GM19438 (cell line): Measurements from ENCODE around the gene PEMT.

ENCODE experiments used
- ATAC-seq: cut with Tn5 transposase; IDR thresholded peaks from one replicate; pipeline ENCODE4 v1.9.1; 2021; ENCODE audit warnings: low read depth; ENCODE audit not compliant: unreplicated experiment

The PEMT gene

DNA sequence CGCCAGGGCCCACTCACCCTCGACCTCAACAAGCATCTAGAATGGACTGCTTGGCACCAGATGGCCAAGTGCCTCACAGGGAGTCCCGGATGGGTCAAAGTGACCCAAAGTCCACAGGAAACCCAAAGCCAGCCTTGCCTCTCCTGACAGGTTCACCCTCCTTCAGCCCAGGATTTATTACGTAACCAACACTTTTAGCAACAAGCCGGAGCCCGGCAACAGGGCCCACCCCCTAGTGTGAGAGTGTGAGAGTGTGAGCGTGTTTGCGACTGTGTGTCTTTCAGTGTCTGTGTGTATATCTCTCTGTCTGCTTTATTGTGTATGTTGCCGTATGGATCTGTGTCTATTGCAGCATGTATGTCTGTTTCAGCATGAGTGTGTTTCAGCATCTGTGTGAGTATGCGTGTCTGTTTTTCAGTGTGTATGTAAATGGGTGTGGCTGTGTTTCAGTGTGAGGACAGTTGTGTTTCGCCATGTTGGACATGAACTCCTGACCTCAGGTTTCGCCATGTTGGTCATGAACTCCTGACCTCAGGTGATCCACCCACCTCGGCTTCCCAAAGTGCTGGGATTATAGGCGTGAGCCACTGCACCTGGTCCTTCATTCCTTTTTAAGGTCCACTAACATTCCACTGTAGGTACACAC lies 13.7 kb upstream of the PEMT start:
- no peak for ATAC-seq

DNA sequence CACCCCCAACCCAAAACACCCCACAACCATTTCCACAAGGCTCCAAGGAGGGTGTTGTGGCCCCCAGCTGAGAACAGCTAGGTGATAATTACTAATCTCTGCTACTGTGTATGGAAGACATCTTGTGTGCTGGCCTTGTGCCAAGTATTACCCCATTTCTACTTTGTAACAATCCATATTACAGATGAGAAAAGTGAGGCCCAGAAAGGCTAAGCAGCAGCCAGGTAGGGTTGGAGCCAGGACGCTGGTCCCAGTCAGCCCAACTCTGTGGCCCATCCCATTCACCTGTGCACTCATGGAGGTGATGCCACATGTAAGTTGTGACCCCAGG lies 12.4 kb upstream of the PEMT start:
- ATAC-seq: no peak

DNA sequence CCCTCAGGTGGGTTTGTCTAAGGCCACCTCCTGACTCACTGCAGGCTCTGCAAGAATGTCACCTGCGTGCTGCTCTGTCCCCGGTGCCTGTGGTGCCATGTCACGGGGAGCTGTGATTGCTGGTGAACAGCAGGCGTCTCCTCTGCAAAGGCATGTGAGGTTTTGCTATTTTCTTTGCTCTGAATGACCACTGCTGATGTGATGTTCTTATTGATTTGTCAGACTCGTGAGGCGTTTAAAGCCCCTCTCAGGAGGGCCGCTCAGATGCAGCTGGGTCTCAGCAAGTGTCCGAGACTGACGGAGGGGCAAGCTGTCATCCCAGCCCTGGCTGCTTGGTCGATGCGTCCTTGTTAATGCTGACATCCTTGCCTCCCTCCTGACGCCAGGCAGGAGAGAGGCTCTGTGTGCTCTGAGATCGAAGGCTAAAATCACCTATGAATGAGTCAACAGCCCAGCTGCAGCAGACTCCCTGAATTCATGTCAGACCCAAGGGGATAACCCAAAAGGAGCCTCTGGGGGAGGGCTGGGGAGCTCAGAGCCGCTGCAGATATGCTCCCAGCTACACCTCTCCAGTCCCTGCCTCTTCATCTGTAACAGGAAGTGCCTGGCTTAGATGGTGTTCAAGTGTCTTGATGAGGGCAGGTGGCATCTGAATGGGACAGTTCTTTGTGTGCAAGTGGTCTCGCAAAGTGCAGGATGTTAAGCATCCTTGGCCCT lies 11.8 kb upstream of the PEMT start:
- ATAC-seq: no peak

DNA sequence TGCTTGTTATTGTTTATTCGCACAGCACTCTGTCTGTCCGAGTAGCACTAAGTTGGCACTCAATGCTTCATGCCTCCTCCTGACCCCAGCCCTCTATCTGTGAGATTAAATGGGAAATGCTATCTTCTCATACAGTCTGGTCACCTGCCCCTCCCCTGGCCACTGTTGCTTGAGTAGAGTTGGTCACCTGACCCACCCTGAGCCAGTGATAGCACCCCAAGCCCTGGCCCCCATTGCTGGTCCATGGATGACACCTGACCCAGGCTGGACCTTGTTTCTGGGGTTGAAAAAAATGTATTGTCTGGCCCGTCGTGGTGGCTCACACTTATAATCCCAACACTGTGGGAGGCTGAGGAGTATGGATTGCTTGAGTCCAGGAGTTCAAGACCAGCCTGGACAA lies 8.5 kb upstream of the PEMT start:
- no peak for ATAC-seq

DNA sequence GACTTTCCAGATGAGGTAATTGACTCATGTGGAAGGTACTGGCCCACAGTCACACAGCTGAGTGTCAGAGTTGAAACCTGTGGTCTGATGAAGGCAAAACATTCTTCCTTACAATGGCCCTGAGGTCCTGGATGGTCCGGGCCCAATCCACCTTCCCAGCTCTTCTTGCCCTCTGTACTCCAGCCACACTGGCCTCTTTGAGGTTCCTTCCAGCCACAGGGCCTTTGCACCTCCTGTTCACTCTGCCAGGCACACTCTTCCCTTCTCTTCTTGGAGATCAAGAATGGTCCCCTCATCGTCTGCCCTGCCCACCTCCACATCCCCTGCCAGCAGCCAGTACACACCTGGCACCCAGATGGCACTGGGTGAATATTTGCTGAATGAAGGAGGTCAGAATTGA lies 6.5 kb upstream of the PEMT start:
- ATAC-seq: no peak

DNA sequence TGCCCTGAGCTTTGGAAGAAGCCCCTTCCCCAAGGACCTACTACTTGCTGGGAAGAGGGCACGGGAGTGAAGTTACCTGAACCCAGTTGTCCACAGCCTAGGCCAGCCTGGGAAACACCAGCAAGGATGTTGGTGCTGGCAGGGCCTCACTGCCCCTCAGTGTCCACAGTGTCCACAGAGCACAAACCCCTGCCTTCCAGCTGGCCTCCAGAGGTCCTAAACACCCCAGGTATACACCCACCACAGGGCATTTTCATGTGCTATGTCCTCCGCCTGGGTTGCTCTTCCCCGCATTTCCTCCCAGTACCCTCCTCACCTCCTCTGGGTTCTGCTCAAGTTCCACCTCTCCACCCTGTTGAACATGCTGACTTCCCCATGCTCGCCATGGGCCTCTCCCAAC lies 4.2 kb upstream of the PEMT start:
- ATAC-seq: no peak

DNA sequence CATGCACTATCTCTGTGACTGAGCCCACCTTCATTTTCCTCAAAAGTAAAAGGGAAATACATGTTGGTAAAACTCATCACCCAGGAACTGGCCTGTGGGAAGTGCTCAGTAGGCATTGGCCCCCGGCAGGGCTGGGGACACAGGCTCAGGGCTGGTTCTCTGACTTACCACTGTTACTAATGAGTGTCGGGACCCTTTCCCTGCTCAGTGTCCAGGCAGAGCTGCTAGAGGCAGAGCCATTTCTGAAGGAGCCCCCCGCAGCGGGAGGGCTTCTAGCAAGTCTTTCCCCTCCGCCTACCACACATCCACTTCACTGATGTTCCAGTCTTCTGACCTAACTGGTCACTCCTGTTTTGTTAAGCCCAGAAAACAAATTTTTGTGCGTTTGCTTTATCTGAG lies 1.7 kb upstream of the PEMT start:
- ATAC-seq: no peak

DNA sequence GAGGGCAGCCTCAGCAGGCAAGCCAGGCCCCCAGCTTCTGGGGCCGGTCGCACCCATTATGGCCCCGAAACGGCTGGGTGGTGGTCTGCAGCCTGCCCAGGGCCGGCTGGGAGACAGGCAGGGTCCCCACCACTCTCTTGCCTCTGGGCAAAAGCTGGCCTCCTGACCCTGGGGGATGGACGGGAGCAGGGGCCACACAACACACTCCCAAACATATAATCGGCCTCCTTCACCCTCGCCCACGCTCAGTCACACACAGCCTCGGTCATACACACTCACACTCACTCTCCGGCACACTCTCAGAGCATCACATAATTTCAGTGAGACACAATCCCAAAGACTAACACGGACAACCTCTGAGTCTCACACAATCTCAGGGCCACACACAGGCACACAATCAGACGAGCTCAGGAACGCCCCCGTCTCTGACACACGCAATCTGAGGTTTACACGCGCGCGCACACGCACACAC lies 589 bp downstream of the PEMT start:
- ATAC-seq: no peak

DNA sequence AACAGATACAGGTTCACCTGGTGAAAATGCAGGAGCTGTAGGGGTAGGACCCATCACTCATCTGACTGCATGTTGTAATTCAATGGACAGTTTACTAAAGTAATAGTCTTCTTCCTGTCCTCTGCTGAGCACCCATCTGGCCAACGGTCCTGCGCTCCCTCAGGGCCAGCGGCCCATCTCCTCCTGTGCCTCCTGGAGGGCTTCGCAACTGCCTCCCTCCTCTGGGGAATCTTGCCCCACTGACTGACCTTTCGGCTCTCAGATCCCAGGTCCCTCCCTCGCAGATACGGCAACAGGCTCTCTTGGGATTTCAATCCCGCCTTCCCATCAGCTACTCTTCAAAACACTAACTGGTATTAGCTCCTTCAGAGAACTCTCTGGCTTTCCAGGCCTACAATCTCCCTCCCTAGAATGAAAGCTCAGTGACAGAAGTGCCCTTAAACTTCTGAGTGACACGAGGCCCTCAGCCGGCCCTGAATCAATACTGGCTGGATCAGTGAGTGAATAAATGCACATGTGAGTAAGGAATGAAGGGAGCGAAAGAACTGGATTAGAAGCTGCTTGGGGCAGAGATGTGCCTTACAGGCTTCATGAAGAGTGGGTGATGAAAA lies 1.3 kb downstream of the PEMT start:
- ATAC-seq: no peak

DNA sequence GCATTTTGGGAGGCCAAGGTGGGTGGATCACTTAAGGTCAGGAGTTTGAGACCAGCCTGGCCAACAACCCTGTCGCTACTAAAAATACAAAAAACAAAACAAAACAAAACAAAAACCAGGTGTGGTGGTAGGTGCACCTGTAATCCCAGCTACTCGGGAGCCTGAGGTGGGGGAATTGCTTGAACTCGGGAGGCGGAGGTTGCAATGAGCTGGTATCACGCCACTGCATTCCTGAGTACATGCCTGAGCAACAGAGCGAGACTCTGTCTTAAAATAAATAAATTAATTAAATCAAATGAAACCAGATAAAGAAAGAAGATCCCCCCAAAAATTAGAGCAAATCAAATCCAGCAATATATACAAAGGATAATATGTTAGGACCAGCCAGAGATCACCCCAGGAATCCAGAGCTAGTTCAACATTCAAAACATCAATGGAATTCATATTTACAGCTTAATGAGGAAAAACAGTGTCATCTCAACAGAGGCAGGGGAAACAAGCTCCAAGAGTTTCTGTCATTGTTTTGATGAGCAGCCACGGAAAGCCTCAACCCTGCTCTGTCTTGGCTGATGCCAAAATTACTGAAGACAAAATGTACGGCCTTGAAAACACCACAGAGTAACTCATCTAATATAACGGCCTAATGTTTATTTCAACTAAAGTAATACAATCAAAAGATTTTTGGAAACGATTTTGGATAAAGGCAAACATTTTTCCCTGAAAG lies 3.7 kb downstream of the PEMT start:
- ATAC-seq: no peak

DNA sequence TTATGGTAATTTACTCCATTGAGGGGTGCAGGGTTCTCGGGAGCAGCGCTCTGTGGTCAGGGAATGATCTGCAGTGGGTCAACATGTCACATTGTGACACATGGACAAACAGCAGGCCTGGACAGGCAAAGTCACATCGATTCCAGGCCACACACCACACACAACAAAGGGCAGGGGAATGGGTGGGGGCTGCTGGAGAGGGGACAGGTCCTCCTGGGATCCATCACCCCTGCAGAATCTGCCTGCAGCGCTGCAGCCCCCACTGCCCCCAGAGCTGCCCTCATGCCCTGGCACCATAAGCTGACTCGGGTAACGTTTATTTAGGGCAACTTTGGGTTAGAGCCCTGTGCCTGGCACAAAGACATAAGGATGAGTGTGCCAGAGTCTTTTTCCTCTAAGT lies 9.1 kb downstream of the PEMT start:
- ATAC-seq: no peak

DNA sequence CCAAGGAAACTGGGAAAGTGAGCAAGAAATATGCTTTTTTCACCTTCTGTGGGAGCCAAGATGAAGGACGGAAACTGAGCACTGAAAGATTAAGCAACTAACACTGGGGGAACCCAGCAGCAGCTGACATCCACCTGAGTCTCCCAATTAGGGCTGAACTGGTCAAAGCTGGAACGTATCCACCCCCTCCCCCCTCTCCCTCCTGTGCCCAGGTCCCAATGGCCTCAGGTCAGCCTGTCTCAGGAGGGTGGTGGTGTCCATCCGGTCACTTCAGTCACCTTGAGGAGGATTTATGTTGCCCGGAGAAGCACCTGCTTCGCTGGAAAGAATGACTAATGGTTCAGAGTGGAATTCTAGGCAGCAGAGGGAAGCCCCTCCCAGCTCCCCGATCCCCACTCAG lies 10.0 kb downstream of the PEMT start:
- no peak for ATAC-seq

DNA sequence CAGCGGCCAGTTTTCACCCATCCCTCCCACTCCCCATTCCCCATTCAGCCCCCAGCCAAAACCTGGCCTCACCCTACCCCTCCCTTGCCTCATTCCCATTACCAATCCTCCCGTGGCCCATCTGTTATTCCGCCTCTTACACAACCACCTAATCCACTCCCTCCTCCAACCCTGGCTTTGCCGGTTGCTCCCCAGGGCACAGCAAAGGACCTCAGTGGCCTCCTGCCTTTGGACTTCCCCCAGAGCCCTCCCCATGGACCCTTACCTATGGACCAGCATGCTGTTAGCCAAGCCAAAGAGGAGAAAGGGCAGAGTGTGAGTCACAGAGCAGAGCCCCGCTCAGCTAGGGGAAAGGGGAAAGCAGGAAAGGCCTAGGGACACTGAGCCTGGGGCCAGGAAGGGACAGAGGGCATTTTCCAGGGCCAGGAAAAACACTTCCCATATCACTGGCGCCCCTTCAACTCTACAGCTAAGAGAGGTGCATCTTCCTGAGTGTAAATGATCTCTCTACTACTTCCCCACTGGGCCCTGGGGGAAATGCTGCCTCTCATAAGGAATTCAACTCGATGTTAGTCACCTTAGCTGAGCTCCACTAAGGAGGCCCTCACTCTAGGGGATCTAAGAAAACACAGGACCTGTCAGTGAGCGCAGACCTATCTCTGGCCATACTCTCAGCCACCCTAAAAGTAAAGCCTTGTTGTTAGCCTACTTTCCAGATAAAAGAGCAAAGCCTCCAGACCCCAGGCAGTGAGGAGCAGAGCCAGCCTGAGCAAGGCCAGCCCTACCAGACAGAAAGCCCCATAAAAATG lies 10.6 kb downstream of the PEMT start:
- no peak for ATAC-seq

DNA sequence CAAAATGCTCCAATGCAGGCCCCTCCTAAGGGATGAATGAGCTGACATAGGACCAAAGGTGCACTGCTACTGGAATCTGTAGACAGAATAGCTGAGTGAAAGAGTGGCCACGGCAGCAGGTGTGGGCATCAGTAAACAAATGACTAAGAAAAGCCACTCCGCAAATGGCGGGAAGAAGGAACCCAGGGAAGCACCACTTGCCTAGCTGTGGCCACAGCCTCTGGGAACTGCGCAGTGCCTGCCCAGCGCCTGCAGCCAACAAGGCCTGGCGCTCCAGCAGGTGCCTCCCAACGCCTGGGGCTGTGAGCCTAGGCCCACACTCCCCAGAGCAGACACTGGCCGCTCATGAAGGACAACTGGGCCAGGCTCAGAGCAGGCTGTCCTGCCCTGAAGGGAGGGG lies 11.8 kb downstream of the PEMT start:
- ATAC-seq: no peak

DNA sequence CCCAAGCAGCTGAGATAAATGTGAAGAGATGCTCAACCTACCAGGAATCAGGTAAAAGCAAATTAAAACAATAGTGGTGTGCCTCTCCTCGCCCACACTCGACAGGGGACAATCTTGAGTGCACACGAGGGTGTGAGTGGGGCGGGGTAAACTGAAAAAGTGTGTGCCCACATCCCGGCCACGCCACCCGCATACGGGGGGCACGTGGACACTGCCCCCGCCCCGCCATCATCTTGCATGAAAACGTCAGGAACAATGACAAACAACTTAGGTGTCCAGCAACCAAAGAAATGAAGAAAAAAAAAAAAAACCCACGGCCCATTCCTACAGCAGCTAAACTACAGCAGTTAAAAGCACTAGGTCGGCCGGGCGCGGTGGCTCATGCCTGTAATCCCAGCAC lies 14.1 kb downstream of the PEMT start:
- ATAC-seq: no peak

DNA sequence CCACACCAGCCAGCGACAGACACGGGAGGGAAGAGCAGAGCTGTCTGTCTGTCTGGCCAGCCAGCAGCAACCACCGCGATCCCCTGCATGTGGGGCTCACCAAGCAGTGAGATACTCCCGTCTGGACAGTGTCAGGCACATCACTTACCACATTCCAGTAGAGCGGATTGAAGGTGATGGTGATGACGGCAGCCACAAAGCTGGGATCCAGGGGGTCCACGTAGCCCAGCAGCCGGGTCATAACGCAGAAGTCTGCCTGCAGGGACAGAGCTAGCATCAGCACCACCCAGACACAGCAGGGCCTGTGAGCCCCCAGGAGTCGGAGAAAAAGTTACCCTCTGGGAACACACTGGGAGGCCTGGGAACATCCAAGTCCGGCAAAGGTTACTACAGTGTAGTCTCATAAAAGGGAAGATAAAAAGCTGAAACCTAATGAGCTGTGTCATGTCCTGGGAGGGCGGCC lies 14.7 kb downstream of the PEMT start:
- no peak for ATAC-seq

DNA sequence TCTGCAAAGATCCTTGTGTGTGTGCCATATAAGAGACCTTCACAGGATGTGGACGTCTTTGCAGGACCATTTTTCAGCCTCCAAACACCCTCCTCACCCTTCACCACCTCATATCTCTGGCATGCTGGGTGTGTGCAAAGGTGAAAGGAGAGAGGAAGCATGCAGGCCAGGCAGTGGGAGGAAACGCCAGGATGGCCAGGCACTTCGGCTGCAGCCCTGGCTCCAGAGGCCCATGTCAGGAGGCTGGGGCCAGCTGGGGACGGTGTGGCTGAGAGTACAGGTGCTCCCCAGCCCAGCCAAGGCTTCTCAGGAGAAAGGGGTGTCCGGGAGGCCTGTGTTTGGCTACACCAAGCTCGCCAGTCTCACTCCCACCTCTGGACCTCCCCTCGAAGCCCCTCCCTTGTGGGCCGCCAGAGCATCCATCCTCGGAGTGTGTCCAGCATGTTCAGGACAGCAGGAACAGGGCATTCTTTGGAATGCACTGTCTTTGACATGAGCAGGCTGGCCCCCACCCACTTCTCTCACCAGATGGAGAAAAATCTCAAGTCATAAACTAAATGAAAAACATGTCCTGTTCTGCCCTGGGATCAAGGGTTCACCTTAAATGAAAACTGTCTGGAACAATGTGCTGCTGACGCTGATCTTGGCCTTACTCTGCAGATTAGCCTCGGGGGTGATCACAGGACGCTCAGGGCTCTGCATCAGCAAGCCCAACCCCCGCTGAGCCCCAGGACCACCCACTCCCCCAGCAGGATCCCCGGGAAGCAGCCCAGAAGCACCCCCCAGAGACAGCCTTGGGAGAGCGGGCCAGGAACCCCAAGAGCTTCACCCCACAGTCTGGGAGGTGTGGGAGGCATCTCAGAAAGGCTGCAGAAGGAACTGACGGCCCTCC lies 15.9 kb downstream of the PEMT start:
- ATAC-seq: no peak

DNA sequence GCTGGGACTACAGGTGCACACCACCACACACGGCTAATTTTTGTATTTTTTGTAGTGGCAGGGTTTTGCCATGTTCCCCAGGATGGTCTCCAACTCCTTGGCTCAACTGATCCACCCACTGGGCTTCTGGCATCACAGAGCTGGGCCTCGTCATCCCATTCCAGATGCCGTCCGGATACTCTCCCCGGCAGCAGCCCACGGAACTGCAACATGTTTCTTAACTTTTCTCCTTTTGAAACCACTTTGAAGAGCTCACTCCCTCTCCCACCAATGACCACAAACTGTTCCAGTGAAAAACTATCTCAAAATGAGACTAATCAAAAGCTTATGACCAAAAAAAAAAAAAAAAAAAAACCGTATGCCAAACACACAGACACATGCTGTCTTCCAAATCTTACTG lies 17.6 kb downstream of the PEMT start:
- no peak for ATAC-seq

DNA sequence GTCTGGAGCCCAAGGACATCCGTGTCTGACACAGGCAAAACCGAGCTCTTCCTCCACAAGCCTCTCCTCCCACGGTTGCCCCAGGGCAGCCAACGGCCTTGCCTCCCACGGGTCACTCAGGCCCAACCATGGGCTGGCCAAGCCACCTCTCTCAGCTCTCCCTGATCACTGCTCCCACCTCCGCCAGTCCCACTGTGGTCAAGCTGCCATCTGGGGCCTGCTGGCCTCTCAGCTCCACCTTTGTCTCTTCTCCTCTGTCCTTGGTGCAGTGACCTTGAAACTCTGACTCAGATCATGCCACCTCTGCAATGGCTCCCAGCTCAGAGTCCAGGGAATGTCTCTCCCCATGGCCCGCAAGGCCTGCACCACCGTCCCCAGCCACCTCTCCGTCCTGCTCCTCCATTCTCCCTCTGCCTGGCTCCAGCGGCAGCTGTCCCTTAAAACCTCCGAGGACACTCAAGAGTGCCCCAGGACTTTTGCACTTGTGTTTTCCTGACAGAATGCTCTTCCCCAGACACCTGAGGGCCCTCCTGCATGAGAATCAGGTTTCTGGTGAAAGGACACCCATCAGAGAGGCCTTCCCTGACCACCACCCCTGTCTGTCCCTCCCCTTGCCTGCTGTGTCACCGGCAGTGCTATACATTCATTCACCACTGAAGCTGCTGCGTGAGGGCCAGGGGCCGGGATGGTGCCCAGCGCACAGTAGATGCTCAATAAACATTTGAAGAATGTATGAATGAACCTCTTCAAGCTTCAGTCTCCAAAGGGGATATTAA lies 19.3 kb downstream of the PEMT start:
- ATAC-seq: no peak
